ENCODE data around the gene CCL24. TPM values are rescaled to one million over a fixed set of nuclear protein-coding genes. Genes with fewer than 3 reads are reported as not detected.

The CCL24 gene
- polyA plus RNA-seq, 3 donors, result 1.2 TPM; not detected in 2

DNA sequence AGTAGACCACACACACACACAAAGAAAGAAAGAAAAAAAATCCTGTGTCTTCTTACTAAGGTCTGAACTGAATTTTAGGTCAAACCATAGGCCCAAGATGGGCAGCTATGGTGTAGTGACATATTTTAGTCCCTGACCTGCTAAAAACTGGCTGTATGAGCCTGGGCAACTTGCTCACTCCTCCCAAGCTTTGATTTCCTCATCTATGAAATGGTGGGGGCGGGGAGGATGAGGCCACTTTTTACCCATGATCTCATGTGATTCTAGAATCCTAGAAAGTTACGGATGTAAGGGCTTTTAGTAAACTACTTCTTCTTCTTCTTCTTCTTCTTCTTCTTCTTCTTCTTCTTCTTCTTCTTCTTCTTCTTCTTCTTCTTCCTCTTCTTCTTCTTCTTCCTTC is 6.1 kb upstream of the CCL24 start:
- Histone ChIP-seq H3K4me3 (replicated peaks in 1 of 3; ENCODE audit: low read depth in 2 of 3, low read length in 3 of 3) (peak overlapping the region in 1 of 3 experiments; percentile 47), H3K27ac (ENCODE audit: low read depth in 1 of 2, low read length in 2 of 2) (peak overlapping the region in 1 of 2 donors; percentile 59), H3K4me1 (ENCODE audit: control insufficient read depth in 1 of 2, insufficient read depth in 2 of 2, low read length in 2 of 2) (peaks cover 24 to 32% of the 10 kb centered on the region in 2 donors), H3K9ac (ENCODE audit: insufficient read depth, low read length, poor library complexity, severe bottlenecking) (no peak overlapping the region), H3K27me3 (ENCODE audit: control insufficient read depth in 2 of 2, insufficient read depth in 2 of 2, low read length in 2 of 2) (peaks cover 0 to 6% of the 10 kb centered on the region in 2 donors), H3K79me2 (ENCODE audit: insufficient read depth, low read length) (no peaks in the 10 kb centered on the region), H3K4me2 (replicated peaks; ENCODE audit: extremely low read depth, low read length, poor library complexity, severe bottlenecking) (peak overlapping the region; percentile 41), H3K9me3 (replicated peaks in 1 of 2; ENCODE audit: control insufficient read depth in 1 of 2, insufficient read depth in 1 of 2, low read length in 2 of 2) (no peaks in the 10 kb centered on the region), H3K36me3 (replicated peaks in 1 of 2; ENCODE audit: control insufficient read depth in 1 of 2, insufficient read depth in 2 of 2, low read length in 2 of 2) (no peaks in the 10 kb centered on the region), H2AFZ (ENCODE audit: insufficient read depth, low read depth, low read length, poor library complexity, severe bottlenecking) (no peak overlapping the region), H4K20me1 (ENCODE audit: insufficient read depth, low read length) (no peaks in the 10 kb centered on the region)
- intact Hi-C loops (cut with micrococcal nuclease), result loop anchor here in 1 of 2 donors (10.0 kb wide), 1 partner anchor 45 kb away; no protein-coding TSS in a partner anchor
- Mint-ChIP-seq H3K27ac (peak overlapping the region; percentile 46 to 91 (median 78)), H3K27me3 (ENCODE audit: low read depth in 3 of 3) (peaks cover 12 to 18% (median 12%) of the 10 kb centered on the region in 3 donors), H3K36me3 (no peaks in the 10 kb centered on the region), H3K4me3 (peak overlapping the region in 1 of 2 donors; percentile 6), H3K9me3 (peaks cover 0 to 14% (median 2%) of the 10 kb centered on the region in 7 donors), H3K4me1 (peaks cover 26% of the 10 kb centered on the region)
- WGBS (ENCODE audit: insufficient coverage), result no CpG with 5 or more reads among the region's 2 CpGs
- TF ChIP-seq, protein P1, sequence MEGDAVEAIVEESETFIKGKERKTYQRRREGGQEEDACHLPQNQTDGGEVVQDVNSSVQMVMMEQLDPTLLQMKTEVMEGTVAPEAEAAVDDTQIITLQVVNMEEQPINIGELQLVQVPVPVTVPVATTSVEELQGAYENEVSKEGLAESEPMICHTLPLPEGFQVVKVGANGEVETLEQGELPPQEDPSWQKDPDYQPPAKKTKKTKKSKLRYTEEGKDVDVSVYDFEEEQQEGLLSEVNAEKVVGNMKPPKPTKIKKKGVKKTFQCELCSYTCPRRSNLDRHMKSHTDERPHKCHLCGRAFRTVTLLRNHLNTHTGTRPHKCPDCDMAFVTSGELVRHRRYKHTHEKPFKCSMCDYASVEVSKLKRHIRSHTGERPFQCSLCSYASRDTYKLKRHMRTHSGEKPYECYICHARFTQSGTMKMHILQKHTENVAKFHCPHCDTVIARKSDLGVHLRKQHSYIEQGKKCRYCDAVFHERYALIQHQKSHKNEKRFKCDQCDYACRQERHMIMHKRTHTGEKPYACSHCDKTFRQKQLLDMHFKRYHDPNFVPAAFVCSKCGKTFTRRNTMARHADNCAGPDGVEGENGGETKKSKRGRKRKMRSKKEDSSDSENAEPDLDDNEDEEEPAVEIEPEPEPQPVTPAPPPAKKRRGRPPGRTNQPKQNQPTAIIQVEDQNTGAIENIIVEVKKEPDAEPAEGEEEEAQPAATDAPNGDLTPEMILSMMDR (IDR thresholded peaks at IDR 0.05), result no peak
- DNase-seq, result peak; percentile 60 to 79 (median 72)

DNA sequence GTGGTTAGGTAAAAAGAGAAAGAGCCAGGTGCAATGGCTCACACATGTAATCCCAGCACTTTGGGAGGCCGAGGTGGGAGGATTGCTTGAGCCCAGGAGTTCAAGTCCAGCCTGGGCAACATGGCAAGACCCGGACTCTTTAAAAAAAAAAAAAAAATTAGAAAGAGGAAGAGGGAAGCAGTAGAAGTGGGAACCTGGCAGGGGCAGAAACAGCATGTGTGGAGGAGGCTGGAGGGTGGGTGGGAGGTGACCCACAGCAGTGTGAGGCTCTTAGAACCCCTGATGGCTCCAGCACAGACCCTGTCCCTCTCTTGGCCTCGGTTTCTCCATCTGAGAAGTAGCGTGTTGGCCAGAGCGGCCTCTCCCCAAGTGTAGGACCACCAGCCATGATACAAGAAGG is 4.9 kb upstream of the CCL24 start:
- H3K4me1 ChIP-seq (ENCODE audit: control insufficient read depth in 1 of 2, insufficient read depth in 2 of 2, low read length in 2 of 2), result peaks cover 31 to 42% of the 10 kb centered on the region in 2 donors
- peak overlapping the region; percentile 22 for H3K4me2 ChIP-seq (replicated peaks; ENCODE audit: extremely low read depth, low read length, poor library complexity, severe bottlenecking)
- peak; percentile 21 to 29 (median 27) for DNase-seq
- no peak overlapping the region for H3K4me3 ChIP-seq (replicated peaks in 1 of 3; ENCODE audit: low read depth in 2 of 3, low read length in 3 of 3)
- peaks cover 0 to 14% (median 2%) of the 10 kb centered on the region in 7 donors for H3K9me3 Mint-ChIP-seq
- H3K27me3 ChIP-seq (ENCODE audit: control insufficient read depth in 2 of 2, insufficient read depth in 2 of 2, low read length in 2 of 2), result peaks cover 0 to 7% of the 10 kb centered on the region in 2 donors
- no peak overlapping the region for H3K27ac ChIP-seq (ENCODE audit: low read depth in 1 of 2, low read length in 2 of 2)
- intact Hi-C loops (cut with micrococcal nuclease), result loop anchor here in 1 of 2 donors (10.0 kb wide), 1 partner anchor 46 kb away; no protein-coding TSS in a partner anchor
- no peaks in the 10 kb centered on the region for H4K20me1 ChIP-seq (ENCODE audit: insufficient read depth, low read length)
- no peak overlapping the region for H3K9ac ChIP-seq (ENCODE audit: insufficient read depth, low read length, poor library complexity, severe bottlenecking)
- H3K36me3 ChIP-seq (replicated peaks in 1 of 2; ENCODE audit: control insufficient read depth in 1 of 2, insufficient read depth in 2 of 2, low read length in 2 of 2), result no peaks in the 10 kb centered on the region
- no peak overlapping the region for H2AFZ ChIP-seq (ENCODE audit: insufficient read depth, low read depth, low read length, poor library complexity, severe bottlenecking)
- 100% methylated on average over 1 of the region's 5 CpGs for WGBS (ENCODE audit: insufficient coverage)
- TF ChIP-seq, protein P1 (IDR thresholded peaks at IDR 0.05), result no peak
- H3K27ac Mint-ChIP-seq, result peak overlapping the region in 4 of 7 donors; percentile 41 to 84 (median 76)
- no peak overlapping the region for H3K4me3 Mint-ChIP-seq
- H3K9me3 ChIP-seq (replicated peaks in 1 of 2; ENCODE audit: control insufficient read depth in 1 of 2, insufficient read depth in 1 of 2, low read length in 2 of 2), result no peaks in the 10 kb centered on the region
- H3K27me3 Mint-ChIP-seq (ENCODE audit: low read depth in 3 of 3), result peaks cover 19 to 26% (median 19%) of the 10 kb centered on the region in 3 donors
- no peaks in the 10 kb centered on the region for H3K79me2 ChIP-seq (ENCODE audit: insufficient read depth, low read length)
- peaks cover 35% of the 10 kb centered on the region for H3K4me1 Mint-ChIP-seq
- H3K36me3 Mint-ChIP-seq, result no peaks in the 10 kb centered on the region

Measured in CD14-positive monocyte (primary cell).